ENCODE results near the gene MAGEH1.
"Not testable (repeated sequence)": the region's sequence is repeated elsewhere in the genome, so short reads cannot be mapped to it uniquely, and the experiment has no call there.

The MAGEH1 gene

DNA sequence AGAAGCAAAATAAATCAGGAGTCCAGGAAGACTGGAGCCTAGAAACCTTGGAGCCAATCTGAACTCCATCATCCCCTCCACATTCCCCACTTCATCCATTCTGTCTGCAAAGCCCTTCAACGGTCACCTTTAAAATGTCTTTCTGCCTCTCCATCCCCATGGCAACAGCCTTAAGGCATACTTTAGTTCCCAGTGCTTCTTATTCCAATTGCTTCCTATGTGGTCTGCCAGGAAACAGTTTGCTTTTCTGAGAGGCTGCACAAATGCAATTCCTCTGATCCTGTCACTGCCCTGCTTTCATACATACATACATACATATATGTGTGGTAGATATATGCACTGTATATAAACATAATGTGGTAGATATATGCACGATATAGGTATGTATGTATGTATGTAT, 786 bp upstream of the MAGEH1 start:
- Histone ChIP-seq H3K9ac (ENCODE audit: low read length) (no peak overlapping the region; the same call in 1 of the 2 replicates), H3K36me3 (replicated peaks; ENCODE audit: low read depth, low read length) (no peaks in the 10 kb centered on the region), H3K4me2 (ENCODE audit: low read length) (peak overlapping the region; percentile 88), H3K4me1 (ENCODE audit: low read length) (0 out of 2 replicates have a peak, but pooled peaks cover 10% of the 10 kb centered on the region), H2AFZ (ENCODE audit: low read depth, low read length) (peak overlapping the region; percentile 81; the same call in 1 of the 2 replicates), H3K79me2 (ENCODE audit: low read length) (peaks cover 13% of the 10 kb centered on the region), H3K9me3 (ENCODE audit: insufficient read depth, low read length) (no peaks in the 10 kb centered on the region), H3K27me3 (ENCODE audit: low read depth, low read length) (no peaks in the 10 kb centered on the region), H3K27ac (ENCODE audit: low read length) (no peak overlapping the region), H4K20me1 (ENCODE audit: insufficient read depth, low read length) (no peaks in the 10 kb centered on the region), H3K4me3 (ENCODE audit: low read length) (peak overlapping the region; percentile 88)
- TF ChIP-seq EZH2phosphoT487 (IDR thresholded peaks at IDR 0.05; ENCODE audit: low read depth), result no peak
- TF ChIP-seq, protein P1, sequence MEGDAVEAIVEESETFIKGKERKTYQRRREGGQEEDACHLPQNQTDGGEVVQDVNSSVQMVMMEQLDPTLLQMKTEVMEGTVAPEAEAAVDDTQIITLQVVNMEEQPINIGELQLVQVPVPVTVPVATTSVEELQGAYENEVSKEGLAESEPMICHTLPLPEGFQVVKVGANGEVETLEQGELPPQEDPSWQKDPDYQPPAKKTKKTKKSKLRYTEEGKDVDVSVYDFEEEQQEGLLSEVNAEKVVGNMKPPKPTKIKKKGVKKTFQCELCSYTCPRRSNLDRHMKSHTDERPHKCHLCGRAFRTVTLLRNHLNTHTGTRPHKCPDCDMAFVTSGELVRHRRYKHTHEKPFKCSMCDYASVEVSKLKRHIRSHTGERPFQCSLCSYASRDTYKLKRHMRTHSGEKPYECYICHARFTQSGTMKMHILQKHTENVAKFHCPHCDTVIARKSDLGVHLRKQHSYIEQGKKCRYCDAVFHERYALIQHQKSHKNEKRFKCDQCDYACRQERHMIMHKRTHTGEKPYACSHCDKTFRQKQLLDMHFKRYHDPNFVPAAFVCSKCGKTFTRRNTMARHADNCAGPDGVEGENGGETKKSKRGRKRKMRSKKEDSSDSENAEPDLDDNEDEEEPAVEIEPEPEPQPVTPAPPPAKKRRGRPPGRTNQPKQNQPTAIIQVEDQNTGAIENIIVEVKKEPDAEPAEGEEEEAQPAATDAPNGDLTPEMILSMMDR (IDR thresholded peaks at IDR 0.05; ENCODE audit: low read depth, low read length), result no peak

DNA sequence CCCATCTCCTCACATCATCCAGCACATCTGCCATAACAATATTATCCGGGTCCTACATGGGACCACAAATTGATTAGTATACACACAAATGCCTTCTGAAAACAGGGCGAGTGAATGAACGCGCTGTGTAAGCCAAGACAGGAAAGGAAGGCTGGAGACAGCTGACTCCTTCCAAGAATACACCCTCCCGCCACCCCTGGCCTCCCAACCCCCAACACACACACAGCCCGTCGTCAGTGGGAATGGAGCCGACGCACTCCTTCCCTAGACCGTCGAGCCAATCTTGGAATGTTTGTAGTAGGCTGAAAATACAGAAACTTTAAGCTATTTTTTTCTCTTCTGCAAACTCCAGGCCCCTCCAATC, 319 bp upstream of the MAGEH1 start:
- Histone ChIP-seq H3K9me3 (ENCODE audit: insufficient read depth, low read length) (no peaks in the 10 kb centered on the region), H3K4me2 (ENCODE audit: low read length) (peak overlapping the region; percentile 88), H3K27me3 (ENCODE audit: low read depth, low read length) (no peaks in the 10 kb centered on the region), H3K79me2 (ENCODE audit: low read length) (peaks cover 13% of the 10 kb centered on the region), H4K20me1 (ENCODE audit: insufficient read depth, low read length) (no peaks in the 10 kb centered on the region), H3K9ac (ENCODE audit: low read length) (peak overlapping the region; percentile 78; the same call in 1 of the 2 replicates), H2AFZ (ENCODE audit: low read depth, low read length) (peak overlapping the region; percentile 81), H3K4me3 (ENCODE audit: low read length) (peak overlapping the region; percentile 88), H3K27ac (ENCODE audit: low read length) (no peak overlapping the region), H3K36me3 (replicated peaks; ENCODE audit: low read depth, low read length) (no peaks in the 10 kb centered on the region), H3K4me1 (ENCODE audit: low read length) (0 out of 2 replicates have a peak, but pooled peaks cover 10% of the 10 kb centered on the region)
- TF ChIP-seq, protein P1 (IDR thresholded peaks at IDR 0.05; ENCODE audit: low read depth, low read length), result no peak
- no peak for TF ChIP-seq EZH2phosphoT487 (IDR thresholded peaks at IDR 0.05; ENCODE audit: low read depth)

DNA sequence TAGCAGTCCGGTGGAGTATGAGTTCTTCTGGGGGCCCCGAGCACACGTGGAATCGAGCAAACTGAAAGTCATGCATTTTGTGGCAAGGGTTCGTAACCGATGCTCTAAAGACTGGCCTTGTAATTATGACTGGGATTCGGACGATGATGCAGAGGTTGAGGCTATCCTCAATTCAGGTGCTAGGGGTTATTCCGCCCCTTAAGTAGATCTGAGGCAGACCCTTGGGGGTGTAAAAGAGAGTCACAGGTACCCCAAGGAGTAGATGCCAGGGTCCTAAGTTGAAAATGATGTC, 852 bp downstream of the MAGEH1 start:
- H3K9me3 ChIP-seq (ENCODE audit: insufficient read depth, low read length), result no peaks in the 10 kb centered on the region
- no peak overlapping the region; the same call in 1 of the 2 replicates for H2AFZ ChIP-seq (ENCODE audit: low read depth, low read length)
- peaks cover 13% of the 10 kb centered on the region for H3K79me2 ChIP-seq (ENCODE audit: low read length)
- no peak overlapping the region for H3K27ac ChIP-seq (ENCODE audit: low read length)
- no peaks in the 10 kb centered on the region for H3K27me3 ChIP-seq (ENCODE audit: low read depth, low read length)
- H3K4me2 ChIP-seq (ENCODE audit: low read length), result peak overlapping the region; percentile 88
- peak overlapping the region; percentile 88 for H3K4me3 ChIP-seq (ENCODE audit: low read length)
- no peaks in the 10 kb centered on the region for H4K20me1 ChIP-seq (ENCODE audit: insufficient read depth, low read length)
- no peak for TF ChIP-seq EZH2phosphoT487 (IDR thresholded peaks at IDR 0.05; ENCODE audit: low read depth)
- TF ChIP-seq, protein P1 (IDR thresholded peaks at IDR 0.05; ENCODE audit: low read depth, low read length), result no peak
- H3K9ac ChIP-seq (ENCODE audit: low read length), result peak overlapping the region; percentile 78
- 0 out of 2 replicates have a peak, but pooled peaks cover 10% of the 10 kb centered on the region for H3K4me1 ChIP-seq (ENCODE audit: low read length)
- no peaks in the 10 kb centered on the region for H3K36me3 ChIP-seq (replicated peaks; ENCODE audit: low read depth, low read length)

DNA sequence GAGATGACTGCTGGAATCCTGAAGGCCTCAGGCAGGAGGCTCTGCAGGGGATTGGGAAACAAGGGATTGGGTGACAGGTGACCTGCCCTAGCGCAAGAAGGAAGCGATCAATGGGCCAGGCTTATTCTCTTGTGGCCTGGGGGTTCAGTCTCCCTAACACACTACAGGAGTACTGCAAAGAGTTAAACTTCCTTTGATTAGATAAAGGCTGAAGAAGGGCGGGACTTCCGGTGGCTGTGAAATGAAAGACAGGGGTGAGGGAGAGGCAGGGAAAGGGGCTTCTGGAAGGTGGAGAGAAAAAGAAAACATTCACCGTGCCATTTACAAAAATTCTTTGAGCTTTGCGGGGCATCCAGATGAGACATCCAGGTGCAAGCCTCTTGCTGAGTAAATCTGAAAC, 3.8 kb downstream of the MAGEH1 start:
- H3K9me3 ChIP-seq (ENCODE audit: insufficient read depth, low read length); H2AFZ ChIP-seq (ENCODE audit: low read depth, low read length); H3K36me3 ChIP-seq (replicated peaks; ENCODE audit: low read depth, low read length); H3K27me3 ChIP-seq (ENCODE audit: low read depth, low read length); H3K27ac ChIP-seq (ENCODE audit: low read length); H4K20me1 ChIP-seq (ENCODE audit: insufficient read depth, low read length); H3K4me2 ChIP-seq (ENCODE audit: low read length); H3K9ac ChIP-seq (ENCODE audit: low read length); H3K4me3 ChIP-seq (ENCODE audit: low read length); H3K4me1 ChIP-seq (ENCODE audit: low read length): not testable (repeated sequence)
- H3K79me2 ChIP-seq (ENCODE audit: low read length), result peaks cover 13% of the 10 kb centered on the region

DNA sequence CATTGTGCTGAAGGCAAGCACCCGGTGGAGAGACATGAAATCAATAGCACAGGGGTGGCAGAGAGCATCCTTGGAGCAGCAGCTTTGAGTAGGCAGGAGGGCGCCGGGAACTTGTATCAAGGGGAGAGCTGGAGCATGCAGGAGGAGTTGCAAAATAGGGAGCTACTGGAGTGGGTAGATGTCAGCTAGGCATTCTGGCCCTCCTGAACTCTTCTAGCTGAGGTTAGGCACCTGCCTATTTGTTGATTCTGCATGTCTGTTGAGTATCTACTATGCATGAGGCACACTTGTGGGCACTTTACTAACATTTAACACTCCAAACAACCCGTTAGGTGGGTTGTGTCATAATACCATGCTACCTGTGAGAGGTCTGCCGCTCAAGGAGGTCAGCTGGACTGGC, 7.5 kb downstream of the MAGEH1 start:
- H3K79me2 ChIP-seq (ENCODE audit: low read length), result not testable (repeated sequence)

DNA sequence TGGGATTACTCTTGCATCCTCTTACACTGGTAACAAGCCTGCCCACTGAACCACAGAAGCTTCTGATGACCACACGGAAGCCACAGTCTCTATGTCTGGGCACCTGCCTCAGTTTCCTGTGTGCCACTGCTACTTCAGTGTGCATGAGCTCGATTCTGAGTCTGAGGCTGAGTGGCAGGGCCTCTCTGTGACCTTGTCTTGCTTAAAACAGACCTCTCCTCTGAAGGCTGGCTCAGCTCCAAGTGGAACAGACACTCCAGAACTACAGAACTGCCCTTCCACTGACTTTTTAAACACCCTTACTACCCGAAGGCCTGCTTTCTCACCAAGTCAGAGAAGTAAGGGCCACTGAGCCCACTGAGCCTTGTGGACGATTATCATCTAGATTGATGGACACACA, 8.0 kb downstream of the MAGEH1 start:
- not testable (repeated sequence) for H3K4me1 ChIP-seq (ENCODE audit: low read length); H3K9ac ChIP-seq (ENCODE audit: low read length); H3K4me3 ChIP-seq (ENCODE audit: low read length); H3K27ac ChIP-seq (ENCODE audit: low read length); H3K79me2 ChIP-seq (ENCODE audit: low read length); H3K36me3 ChIP-seq (replicated peaks; ENCODE audit: low read depth, low read length); H3K4me2 ChIP-seq (ENCODE audit: low read length); H3K9me3 ChIP-seq (ENCODE audit: insufficient read depth, low read length); H2AFZ ChIP-seq (ENCODE audit: low read depth, low read length); H3K27me3 ChIP-seq (ENCODE audit: low read depth, low read length); H4K20me1 ChIP-seq (ENCODE audit: insufficient read depth, low read length)

More for the DNA sequence above, 7.5 kb downstream of the MAGEH1 start:
- H2AFZ ChIP-seq (ENCODE audit: low read depth, low read length); H3K9me3 ChIP-seq (ENCODE audit: insufficient read depth, low read length); H3K27me3 ChIP-seq (ENCODE audit: low read depth, low read length); H3K36me3 ChIP-seq (replicated peaks; ENCODE audit: low read depth, low read length); H3K4me1 ChIP-seq (ENCODE audit: low read length); H3K4me3 ChIP-seq (ENCODE audit: low read length); H3K4me2 ChIP-seq (ENCODE audit: low read length); H3K27ac ChIP-seq (ENCODE audit: low read length); H3K9ac ChIP-seq (ENCODE audit: low read length); H4K20me1 ChIP-seq (ENCODE audit: insufficient read depth, low read length): not testable (repeated sequence)

DNA sequence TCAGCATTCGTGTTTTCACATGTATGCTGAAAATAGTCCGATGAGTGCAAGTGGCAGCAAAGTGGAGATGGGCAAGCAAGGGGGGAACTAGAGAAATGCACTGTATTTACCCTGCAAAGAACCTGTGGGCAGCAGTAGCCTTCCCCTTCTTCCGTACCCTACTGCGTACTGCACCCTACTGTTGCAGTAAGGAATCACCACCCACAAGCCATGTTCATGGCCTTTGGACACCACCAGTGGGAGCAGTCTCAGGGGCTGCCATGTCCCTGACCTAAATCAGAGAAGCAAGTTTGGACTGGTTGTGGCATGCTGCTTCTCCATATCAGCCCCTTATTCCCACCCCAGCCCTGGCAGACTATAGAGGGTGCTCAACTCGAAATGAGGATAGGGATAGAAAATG, 12.1 kb downstream of the MAGEH1 start:
- H3K79me2 ChIP-seq (ENCODE audit: low read length); H3K27me3 ChIP-seq (ENCODE audit: low read depth, low read length); H4K20me1 ChIP-seq (ENCODE audit: insufficient read depth, low read length); H3K36me3 ChIP-seq (replicated peaks; ENCODE audit: low read depth, low read length); H3K4me3 ChIP-seq (ENCODE audit: low read length); H3K4me2 ChIP-seq (ENCODE audit: low read length); H3K9me3 ChIP-seq (ENCODE audit: insufficient read depth, low read length); H3K9ac ChIP-seq (ENCODE audit: low read length); H2AFZ ChIP-seq (ENCODE audit: low read depth, low read length); H3K4me1 ChIP-seq (ENCODE audit: low read length); H3K27ac ChIP-seq (ENCODE audit: low read length): not testable (repeated sequence)
